ENCODE results near the gene BID. TPM values are rescaled to one million over a fixed set of nuclear protein-coding genes. Genes with fewer than 3 reads are reported as not detected.

BID gene
- total RNA-seq, 2 experiments from 2014 or later, result 8.9 to 10.3 TPM

DNA sequence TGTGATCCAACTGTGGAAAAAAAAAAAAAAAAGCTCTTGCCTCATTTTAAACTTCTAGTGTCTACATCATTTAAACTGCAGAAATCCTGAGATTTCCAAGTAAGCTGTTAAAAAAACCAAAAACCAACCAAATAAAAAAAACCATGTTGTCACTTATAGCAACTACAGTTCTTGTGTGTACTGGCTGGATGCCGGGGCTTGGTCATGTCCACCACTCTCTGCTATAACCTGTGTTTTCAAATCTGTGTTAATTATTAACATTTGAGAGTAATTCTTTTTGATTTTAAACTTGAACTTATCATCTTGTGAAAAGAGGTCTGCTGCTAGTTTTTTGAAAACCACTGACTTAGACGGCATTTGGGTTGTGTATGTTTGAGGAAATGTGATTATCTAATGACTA lies 32.2 kb upstream of the BID start:
- DNase-seq, result no peak
- ATAC-seq (ENCODE audit: poor library complexity), result no peak
- no peaks in the 10 kb centered on the region for H3K27me3 Mint-ChIP-seq
- ChIA-PET POLR2A (no interaction called here), CTCF (no interaction called here)
- intact Hi-C loops (cut with DNase I, micrococcal nuclease), result loop anchor here in 1 of 2 experiments (1.0 kb wide), 1 partner anchor 12 kb away; no protein-coding TSS in a partner anchor
- Histone ChIP-seq H3K4me1 (ENCODE audit: insufficient read depth, low read length) (no peaks in the 10 kb centered on the region), H3K9me3 (ENCODE audit: control insufficient read depth in 1 of 2, insufficient read depth in 1 of 2, low read length in 2 of 2) (no peaks in the 10 kb centered on the region), H3K4me3 (ENCODE audit: low read length) (no peak overlapping the region), H3K36me3 (ENCODE audit: insufficient read depth, low read length) (peaks cover 23% of the 10 kb centered on the region), H3K27ac (ENCODE audit: low read depth in 1 of 2, low read length in 2 of 2) (no peak overlapping the region), H3K27me3 (ENCODE audit: control insufficient read depth in 1 of 2, insufficient read depth in 2 of 2, low read length in 2 of 2) (no peaks in the 10 kb centered on the region)
- no peak overlapping the region for H3K27ac Mint-ChIP-seq
- H3K4me1 Mint-ChIP-seq (ENCODE audit: low read depth), result no peaks in the 10 kb centered on the region
- TF ChIP-seq, protein P1, sequence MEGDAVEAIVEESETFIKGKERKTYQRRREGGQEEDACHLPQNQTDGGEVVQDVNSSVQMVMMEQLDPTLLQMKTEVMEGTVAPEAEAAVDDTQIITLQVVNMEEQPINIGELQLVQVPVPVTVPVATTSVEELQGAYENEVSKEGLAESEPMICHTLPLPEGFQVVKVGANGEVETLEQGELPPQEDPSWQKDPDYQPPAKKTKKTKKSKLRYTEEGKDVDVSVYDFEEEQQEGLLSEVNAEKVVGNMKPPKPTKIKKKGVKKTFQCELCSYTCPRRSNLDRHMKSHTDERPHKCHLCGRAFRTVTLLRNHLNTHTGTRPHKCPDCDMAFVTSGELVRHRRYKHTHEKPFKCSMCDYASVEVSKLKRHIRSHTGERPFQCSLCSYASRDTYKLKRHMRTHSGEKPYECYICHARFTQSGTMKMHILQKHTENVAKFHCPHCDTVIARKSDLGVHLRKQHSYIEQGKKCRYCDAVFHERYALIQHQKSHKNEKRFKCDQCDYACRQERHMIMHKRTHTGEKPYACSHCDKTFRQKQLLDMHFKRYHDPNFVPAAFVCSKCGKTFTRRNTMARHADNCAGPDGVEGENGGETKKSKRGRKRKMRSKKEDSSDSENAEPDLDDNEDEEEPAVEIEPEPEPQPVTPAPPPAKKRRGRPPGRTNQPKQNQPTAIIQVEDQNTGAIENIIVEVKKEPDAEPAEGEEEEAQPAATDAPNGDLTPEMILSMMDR (IDR thresholded peaks at IDR 0.05), result no peak
- H3K4me3 Mint-ChIP-seq, result no peak overlapping the region
- peaks cover 6% of the 10 kb centered on the region for H3K36me3 Mint-ChIP-seq (ENCODE audit: low read depth)
- H3K9me3 Mint-ChIP-seq, result no peaks in the 10 kb centered on the region

DNA sequence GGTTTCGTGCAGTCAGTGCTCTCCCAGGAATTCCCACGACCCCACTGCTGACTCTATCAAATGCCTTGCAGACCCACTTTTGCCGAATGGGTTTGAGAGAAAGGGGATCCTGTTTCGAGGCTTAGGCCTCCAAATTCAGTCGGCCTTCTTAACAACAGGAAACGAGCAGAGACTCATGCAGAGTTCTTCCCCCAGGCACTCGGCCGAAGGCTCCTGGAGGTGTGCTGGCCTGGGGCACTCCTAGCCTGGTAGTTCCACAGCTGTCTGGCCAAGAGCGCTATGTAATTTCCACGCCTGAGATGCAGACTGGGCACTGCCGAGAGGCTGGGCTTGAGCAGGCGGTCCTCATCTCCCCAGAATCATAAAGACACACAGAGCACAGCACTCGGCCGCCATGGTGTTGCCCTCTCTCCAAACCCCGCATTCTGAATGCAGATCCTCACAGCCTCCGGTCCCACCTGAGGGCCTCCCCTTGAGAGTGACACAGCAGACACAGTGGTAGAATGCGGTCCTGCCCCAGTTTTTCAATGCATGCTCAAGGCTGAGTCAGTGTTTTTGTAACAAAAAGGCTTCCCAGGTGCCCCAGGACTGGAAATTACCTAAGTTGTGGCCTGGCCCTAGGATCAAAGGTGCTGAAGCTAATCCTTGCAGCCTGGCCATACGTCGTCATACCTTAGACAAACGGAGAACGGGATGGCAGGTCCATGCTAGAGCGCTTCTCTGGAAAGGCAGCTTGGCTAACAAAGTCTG lies 30.2 kb upstream of the BID start:
- no peaks in the 10 kb centered on the region for H3K9me3 ChIP-seq (ENCODE audit: control insufficient read depth in 1 of 2, insufficient read depth in 1 of 2, low read length in 2 of 2)
- CTCF ChIA-PET, result no interaction called here
- no peak overlapping the region for H3K4me3 Mint-ChIP-seq
- intact Hi-C loops (cut with DNase I, micrococcal nuclease), result no loop called here
- H3K36me3 ChIP-seq (ENCODE audit: insufficient read depth, low read length), result peaks cover 23% of the 10 kb centered on the region
- no peaks in the 10 kb centered on the region for H3K27me3 ChIP-seq (ENCODE audit: control insufficient read depth in 1 of 2, insufficient read depth in 2 of 2, low read length in 2 of 2)
- TF ChIP-seq, protein P1 (IDR thresholded peaks at IDR 0.05), result no peak
- H3K4me1 Mint-ChIP-seq (ENCODE audit: low read depth), result no peaks in the 10 kb centered on the region
- H3K4me3 ChIP-seq (ENCODE audit: low read length), result no peak overlapping the region
- no peaks in the 10 kb centered on the region for H3K27me3 Mint-ChIP-seq
- no peaks in the 10 kb centered on the region for H3K9me3 Mint-ChIP-seq
- POLR2A ChIA-PET, result no interaction called here
- ATAC-seq (ENCODE audit: poor library complexity) (no peak), DNase-seq (no peak)
- no peak overlapping the region for H3K27ac ChIP-seq (ENCODE audit: low read depth in 1 of 2, low read length in 2 of 2)
- H3K36me3 Mint-ChIP-seq (ENCODE audit: low read depth), result peaks cover 6% of the 10 kb centered on the region
- H3K4me1 ChIP-seq (ENCODE audit: insufficient read depth, low read length), result no peaks in the 10 kb centered on the region
- no peak overlapping the region for H3K27ac Mint-ChIP-seq

DNA sequence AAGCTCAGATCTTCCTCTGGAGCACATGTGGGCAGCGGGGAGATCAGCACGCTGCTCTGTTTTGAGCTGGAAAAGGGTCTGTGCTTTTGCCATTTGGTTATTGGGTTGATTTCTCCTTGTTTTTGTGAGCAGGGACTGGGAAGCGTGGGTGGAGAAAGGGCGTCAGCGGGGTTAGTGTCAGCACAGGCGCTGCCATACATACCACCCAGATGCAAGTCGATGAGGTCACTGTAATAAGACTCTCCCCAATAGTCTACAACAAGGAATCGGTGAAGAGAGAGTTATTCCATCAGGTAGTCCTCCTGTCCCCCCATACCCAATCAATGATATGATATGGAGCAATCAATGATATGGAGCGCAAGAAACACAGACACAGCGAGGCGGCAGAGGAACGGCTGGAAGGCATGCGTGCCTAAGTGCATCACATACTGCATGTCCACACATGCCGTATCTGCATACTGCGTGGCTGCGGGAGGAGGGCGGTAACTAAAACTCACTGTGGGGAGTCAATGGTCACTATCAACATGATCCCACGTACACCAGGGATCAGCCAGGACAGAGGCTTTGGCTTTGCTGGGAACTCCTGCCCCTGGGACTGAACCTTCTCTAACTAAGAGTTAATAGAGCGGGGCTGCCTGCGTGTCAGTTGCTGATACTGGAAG lies 29.5 kb upstream of the BID start:
- peaks cover 17% of the 10 kb centered on the region for H3K36me3 ChIP-seq (ENCODE audit: insufficient read depth, low read length)
- DNase-seq, result no peak
- no peaks in the 10 kb centered on the region for H3K4me1 Mint-ChIP-seq (ENCODE audit: low read depth)
- no peak overlapping the region for H3K4me3 Mint-ChIP-seq
- no peaks in the 10 kb centered on the region for H3K4me1 ChIP-seq (ENCODE audit: insufficient read depth, low read length)
- H3K9me3 Mint-ChIP-seq, result no peaks in the 10 kb centered on the region
- ChIA-PET CTCF (no interaction called here), POLR2A (no interaction called here)
- no peak overlapping the region for H3K27ac ChIP-seq (ENCODE audit: low read depth in 1 of 2, low read length in 2 of 2)
- intact Hi-C loops (cut with DNase I, micrococcal nuclease), result no loop called here
- TF ChIP-seq, protein P1 (IDR thresholded peaks at IDR 0.05), result no peak
- H3K27me3 ChIP-seq (ENCODE audit: control insufficient read depth in 1 of 2, insufficient read depth in 2 of 2, low read length in 2 of 2), result no peaks in the 10 kb centered on the region
- H3K27me3 Mint-ChIP-seq, result no peaks in the 10 kb centered on the region
- H3K9me3 ChIP-seq (ENCODE audit: control insufficient read depth in 1 of 2, insufficient read depth in 1 of 2, low read length in 2 of 2), result no peaks in the 10 kb centered on the region
- no peak overlapping the region for H3K27ac Mint-ChIP-seq
- no peak for ATAC-seq (ENCODE audit: poor library complexity)
- H3K36me3 Mint-ChIP-seq (ENCODE audit: low read depth), result peaks cover 6% of the 10 kb centered on the region
- H3K4me3 ChIP-seq (ENCODE audit: low read length), result no peak overlapping the region
